Measurements from ENCODE around the gene FOXB2.
"Not testable (repeated sequence)": the region's sequence is repeated elsewhere in the genome, so short reads cannot be mapped to it uniquely, and the experiment has no call there.

Gene FOXB2

DNA sequence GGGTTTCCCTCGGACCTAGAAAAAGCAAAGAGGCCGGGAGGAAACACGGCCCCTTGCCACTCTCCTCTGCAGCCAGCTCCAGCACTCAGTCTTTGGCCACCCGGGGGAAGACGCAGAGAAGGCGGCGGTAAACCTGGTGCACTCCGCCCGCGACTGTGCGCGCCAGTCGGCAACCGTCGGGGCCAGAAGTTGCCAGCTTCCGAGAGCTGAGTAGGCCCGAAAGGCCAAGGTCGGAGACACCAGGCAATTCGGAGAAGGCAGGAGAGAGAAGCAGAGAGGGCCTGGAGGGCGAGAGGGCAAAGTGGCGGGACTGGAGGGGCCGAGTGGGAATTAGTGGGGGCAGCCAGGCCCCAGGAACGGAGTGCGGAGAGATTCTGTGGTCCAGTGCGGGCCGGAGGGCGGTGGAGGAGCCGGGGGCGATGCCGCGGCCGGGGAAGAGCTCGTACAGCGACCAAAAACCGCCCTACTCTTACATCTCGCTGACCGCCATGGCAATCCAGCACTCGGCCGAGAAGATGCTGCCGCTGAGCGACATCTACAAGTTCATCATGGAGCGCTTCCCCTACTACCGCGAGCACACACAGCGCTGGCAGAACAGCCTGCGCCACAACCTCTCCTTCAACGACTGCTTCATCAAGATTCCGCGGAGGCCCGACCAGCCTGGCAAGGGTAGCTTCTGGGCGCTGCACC is at the start of gene FOXB2:
Gene FOXB2, plus strand, starts transcription at position 420 of the 690 bp plus-strand sequence. Its CDS starts 0 bp downstream, at position 420.
- peak; percentile 43 for DNase-seq

DNA sequence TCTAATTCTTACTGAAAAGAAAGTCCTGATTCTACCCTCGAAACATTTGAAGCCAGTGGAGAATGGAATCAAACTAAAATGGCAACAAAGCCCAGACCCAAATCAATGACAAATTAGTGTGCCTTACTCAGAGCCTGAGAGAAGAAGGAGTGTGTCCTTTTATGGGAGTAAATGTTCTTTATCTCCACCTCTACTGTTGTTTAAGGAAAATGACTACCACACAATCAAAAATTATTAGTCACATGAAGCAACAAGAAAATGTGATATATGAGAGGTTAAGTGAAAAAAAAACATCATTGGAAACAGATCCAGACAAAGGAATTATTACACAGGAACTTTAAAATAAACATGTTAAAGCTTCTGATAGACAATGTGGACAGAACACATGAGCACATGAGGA is 49.7 kb upstream of the FOXB2 start:
- no peak for DNase-seq

DNA sequence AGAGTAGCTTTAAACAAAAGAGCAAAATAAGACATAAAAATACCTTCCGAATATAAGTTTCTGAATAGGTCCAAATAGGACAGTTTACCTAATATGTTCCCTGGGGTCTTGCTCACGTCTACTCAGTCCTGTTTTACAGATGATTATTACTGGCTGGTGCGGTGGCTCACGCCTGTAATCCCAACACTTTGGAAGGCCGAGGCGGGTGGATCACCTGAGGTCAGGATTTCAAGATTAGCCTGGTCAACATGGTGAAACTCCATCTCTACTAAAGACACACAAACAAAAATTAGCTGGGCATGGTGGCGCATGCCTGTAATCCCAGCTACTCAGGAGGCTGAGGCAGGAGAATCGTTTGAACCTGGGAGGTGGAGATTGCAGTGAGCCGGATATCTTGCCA is 40.6 kb upstream of the FOXB2 start:
- not testable (repeated sequence) for DNase-seq

DNA sequence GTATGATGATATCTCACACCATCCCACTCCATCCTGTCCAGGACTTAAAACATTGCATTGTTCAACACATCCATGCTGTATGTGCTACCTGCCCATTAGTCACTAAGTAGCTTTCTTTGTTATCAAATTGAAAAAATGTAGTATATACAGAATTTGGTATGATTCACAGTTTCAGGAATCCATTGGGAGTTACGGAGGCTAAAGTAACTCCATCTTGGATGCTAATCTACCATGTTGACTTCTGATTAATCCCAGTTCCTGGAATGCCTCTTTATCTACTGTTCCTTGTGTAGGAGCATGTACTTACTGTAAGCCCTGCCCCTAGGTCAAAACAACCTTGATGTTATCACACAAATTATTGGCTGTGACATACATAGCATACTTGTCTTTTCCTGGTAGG is 38.9 kb upstream of the FOXB2 start:
- DNase-seq, result no peak

GRCh38 chr9:76984486-76984885 is 35.0 kb upstream of the FOXB2 start:
- DNase-seq, result no peak

DNA sequence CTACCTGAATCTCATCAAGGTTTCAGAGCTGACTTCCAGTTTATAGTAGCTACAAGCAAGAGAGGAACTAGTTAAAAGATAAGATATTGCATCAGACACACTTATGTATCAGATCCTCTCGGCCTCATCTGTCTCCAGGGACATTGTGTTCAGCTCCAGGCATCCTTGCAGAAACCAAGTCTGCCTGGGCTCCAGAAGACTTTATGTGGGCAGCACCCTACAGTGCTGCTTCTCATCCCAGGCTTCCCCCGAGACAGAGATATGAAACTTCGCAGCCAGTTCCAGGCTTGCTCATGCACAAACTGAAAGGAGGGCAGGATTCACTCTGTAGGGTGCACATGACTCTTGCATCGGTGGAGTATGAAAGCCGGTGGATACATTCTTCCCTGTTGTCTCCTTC is 33.9 kb upstream of the FOXB2 start:
- no peak for DNase-seq

GRCh38 chr9:76987594-76988200 is 31.8 kb upstream of the FOXB2 start:
- peak; percentile 91 for DNase-seq

DNA sequence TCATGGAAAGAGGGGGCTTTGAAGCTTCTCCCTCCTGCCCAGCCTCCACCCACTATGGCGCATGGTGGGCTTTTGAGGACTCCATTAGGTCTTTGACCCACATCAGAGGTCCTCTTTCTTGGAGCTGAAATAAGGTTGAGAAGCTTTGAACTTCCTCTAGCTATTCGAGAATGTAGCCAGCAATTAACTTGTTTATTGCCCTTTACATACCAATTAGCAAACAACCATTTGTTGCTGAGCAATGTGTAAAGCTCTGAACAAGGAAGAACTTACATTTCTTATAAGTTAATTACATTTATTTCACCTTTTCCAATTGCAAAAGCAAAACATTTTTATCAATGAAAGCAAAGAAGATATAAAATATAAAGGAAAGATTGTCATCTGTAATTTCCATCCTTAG is 30.5 kb upstream of the FOXB2 start:
- no peak for DNase-seq

DNA sequence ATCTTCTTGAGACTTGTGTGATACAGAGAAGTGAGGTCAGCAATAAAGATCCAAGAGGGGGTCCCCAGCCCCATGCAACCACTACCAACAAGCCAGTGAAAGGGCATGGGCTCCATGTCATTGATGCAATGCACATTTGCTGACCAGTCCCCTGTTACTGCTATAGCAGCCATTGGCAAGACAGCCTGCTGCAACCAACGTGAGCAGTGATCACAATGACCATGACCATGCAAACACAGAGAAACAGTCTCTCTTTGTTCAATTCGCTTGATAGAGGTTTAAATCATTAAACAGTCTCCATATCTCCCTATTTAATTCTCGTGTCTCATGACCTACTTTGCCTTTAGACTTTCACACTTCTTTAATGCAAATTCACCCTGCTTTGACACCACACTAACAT is 30.0 kb upstream of the FOXB2 start:
- no peak for DNase-seq

- DNase-seq, result peak; percentile 18
These were observed 22.8 kb upstream of the FOXB2 start for GRCh38 chr9:76996700-76997099.

DNA sequence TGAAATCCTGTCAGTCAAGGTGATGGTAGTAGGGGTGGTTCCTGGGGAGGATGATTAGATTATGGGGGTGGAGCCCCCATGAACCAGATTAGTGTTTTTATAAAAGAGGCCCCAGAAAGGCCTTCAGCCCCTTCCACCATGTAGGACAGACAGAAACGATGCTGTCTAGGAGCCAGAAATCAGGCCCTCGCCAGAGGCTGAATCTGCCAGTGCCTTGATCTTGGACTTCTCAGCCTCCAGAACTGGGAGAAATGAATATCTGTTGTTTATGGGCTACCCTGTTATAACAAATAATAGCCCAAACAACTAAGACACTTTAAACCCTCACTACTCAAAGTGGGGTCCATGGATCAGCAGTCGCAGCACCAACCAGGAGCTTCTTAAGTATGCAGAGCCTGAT is 20.2 kb upstream of the FOXB2 start:
- DNase-seq, result no peak

- DNase-seq, result no peak
These were observed 19.1 kb upstream of the FOXB2 start for GRCh38 chr9:77000330-77000729.

- DNase-seq, result no peak
These were observed 16.1 kb upstream of the FOXB2 start for GRCh38 chr9:77003366-77003765.

DNA sequence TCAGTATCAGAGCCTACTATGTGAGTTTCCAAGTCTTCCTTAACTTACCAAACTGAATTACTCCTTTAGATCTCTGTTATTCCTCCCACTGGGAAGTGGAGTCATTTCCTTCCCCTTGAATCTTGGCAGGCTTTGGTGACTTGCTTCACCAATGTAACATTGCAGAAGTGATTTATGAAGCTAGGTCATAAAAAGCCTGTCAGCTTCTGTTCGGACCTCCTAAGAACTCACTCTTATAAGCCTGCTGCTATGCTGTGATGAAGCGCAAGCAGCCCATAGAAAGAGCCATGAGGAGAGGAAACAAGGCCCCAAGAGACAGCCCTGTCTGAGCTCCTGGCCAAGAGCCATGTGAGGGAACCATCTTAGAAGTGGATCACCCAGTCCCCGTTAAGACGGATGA is 14.2 kb upstream of the FOXB2 start:
- no peak for DNase-seq

DNA sequence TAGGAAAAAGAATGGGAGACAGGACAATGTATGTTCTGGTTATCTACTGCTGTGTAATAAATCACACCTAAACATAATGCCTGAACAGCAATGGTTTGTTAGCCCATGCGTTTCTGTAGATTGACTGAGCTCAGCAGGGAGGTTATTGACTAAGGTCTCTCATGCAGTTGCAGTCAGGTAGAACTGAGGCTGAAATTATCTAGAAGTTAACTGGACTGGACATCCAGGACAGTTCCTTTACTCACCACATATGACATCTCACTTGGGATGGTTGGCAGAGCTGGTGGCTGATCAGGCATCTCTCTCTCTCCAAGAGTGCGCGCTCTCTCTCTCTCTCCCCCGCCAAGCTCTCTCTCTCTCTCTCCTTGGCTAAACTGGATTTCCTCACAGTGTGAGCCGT is 8.9 kb upstream of the FOXB2 start:
- DNase-seq, result peak; percentile 70

DNA sequence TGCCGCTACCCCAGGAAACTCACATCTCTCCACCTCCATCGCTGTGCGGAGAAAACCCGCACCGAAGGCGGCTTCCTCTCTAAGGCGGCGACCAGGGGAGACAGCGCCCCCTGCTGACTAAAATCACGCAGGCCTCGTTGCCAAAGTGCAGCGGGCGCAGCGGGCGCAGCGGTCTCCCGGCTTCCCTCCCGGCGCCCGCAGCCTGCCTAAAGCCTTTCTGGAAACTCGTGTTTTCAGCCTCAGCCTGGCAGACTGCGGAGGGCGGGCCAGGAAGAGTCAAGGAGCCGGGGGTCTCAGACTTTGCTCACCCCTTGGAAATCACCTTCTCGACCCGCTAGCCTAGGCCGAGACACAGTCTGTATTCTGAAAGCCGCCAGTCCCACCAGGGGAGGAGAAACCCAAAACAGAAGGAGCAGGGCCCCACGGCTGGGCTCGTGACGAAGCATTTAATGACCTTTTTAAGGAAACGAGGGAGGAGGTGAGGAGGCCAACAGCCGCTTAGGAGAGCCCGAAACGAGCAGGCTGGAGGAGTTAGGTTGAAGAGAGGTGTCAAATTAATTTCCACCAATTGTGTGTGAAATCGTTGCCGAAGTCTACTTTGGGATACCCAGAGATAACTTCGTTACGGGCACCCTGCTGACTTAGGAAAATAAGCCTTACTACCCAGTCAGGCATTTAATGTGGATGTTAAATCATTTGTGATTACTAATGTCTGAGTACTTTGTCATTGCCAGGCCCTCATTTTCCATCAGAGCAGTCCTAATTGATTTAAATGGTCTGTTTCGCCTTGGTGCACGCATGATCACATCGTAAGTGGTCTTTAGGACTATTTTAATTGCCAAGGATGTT is 7.3 kb upstream of the FOXB2 start:
- no peak for DNase-seq

GRCh38 chr9:77013206-77013931 is 6.1 kb upstream of the FOXB2 start:
- no peak for DNase-seq

GRCh38 chr9:77013932-77014596 is 5.4 kb upstream of the FOXB2 start:
- no peak for DNase-seq

DNA sequence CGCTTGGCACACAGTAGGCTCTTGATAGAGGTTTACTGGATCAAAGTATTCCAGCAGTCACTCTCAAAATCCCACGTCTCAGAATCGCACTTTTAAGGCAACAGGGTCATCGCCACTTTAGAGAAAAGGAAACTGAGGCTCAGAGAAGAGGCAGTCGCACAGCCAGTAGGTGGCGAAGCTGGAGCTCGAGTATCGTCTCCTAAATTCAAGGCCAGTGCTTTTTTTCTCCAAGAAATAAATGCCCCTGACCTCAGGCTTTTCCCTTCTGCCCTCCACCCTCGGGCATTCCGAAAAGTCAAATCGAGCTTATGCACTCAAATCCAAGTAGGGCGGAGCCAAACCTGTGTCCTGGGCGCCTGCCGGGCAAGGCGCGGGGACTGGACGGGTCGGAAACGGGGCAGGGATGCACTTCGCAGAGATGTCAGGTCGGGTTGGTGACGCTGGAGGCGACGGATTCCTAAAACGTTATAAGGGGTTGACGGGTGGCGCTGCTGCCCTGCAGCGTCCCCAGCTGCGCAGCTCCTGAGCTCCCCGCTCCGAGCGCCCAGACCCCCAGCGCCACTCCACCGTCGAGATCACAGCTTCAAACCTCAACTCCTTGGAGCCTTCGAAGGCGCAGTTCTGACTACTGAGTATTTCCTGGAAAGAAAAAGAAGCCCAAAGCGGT is 4.7 kb upstream of the FOXB2 start:
- no peak for DNase-seq

- DNase-seq, result no peak
These were observed 4.0 kb upstream of the FOXB2 start for GRCh38 chr9:77015327-77016048.

DNA sequence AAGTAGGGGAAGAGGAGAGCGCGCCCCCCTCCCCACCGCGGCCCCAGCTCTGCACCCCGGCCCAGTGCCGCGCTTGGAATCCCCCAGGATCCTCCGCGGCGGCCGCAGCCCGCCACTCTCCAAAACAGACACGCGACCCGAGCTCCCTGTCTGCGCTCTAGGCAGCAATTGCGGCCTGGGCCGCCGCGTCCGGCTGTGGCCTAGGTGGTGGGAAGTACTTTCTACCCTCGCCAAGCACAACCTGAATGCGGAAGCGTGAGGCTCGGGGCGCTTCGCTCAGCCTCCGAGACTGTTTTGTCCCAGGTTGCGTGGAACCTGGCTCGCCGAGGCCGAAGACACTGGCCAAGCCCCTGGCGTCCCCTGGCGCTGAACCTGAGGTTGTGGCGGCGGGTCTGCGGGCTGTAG is 3.3 kb upstream of the FOXB2 start:
- DNase-seq, result no peak
